ENCODE results near the gene WIPF2.

Gene WIPF2

GRCh38 chr17:40328386-40328766, 109.3 kb downstream of the WIPF2 start:
- Histone ChIP-seq H3K27me3 (no peaks in the 10 kb centered on the region), H3K4me2 (peak overlapping the region; percentile 100), H4K20me1 (peaks cover 72% of the 10 kb centered on the region), H3K4me1 (peaks cover 97% of the 10 kb centered on the region), H3K9ac (no peak overlapping the region), H3K9me3 (no peaks in the 10 kb centered on the region), H3K27ac (no peak overlapping the region), H3K36me3 (peaks cover 25% of the 10 kb centered on the region), H3K4me3 (no peak overlapping the region)
- no peak for TF ChIP-seq Cebpa-rat (IDR thresholded peaks at IDR 0.05)

DNA sequence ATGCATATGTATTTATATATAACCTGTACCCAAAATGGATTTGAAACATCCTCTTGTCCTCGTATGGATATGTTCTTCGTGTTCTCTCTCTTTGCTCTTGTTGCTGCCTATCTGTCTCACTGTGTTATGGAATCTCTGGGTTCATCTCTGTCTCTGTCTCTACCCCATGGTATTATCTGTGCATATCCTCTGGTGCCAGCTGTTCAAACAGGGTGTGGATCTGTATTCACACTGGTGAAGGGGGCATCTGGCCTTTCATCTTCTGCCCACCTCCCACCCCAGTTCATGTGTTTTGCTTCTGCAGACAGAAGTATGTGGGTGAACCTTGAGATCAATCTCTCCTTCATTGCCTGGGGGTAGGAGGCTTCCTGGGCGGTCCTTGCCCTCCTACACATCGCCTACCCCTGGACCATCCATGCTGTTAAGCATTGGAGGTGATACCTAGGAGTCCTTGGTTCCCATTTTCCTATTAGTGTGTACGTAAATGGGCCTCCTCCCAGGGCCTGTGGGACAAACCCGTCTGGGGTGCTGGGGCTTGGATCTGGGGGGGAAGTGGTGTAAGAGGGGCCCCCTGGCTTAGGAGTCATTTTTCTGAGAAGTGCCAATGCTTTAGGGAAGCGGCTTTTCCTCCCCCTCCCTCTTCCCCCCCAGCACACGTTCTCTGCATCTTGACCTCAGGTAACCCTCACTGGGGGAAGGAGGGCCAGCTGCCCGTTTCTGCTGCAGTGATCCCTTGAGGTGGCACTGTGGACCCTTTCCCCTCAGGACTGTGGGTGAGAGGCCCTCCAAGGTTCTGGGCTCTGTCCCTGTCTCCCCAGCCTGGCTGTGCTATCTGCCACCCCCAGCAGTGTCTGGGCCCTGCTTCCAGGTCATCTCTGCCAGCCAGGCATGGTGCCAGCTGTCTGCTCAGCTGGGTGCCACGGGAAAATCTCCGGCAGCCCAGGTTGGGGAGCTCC, 111.0 kb downstream of the WIPF2 start:
- Histone ChIP-seq H3K4me1 (peaks cover 97% of the 10 kb centered on the region), H3K4me3 (peak overlapping the region; percentile 22; the same call in 1 of the 2 replicates), H4K20me1 (peaks cover 62% of the 10 kb centered on the region), H3K4me2 (peak overlapping the region; percentile 87), H3K9me3 (no peaks in the 10 kb centered on the region), H3K36me3 (peaks cover 32% of the 10 kb centered on the region), H3K27ac (peak overlapping the region; percentile 70), H3K27me3 (no peaks in the 10 kb centered on the region), H3K9ac (peak overlapping the region; percentile 52)
- no peak for TF ChIP-seq Cebpa-rat (IDR thresholded peaks at IDR 0.05)

DNA sequence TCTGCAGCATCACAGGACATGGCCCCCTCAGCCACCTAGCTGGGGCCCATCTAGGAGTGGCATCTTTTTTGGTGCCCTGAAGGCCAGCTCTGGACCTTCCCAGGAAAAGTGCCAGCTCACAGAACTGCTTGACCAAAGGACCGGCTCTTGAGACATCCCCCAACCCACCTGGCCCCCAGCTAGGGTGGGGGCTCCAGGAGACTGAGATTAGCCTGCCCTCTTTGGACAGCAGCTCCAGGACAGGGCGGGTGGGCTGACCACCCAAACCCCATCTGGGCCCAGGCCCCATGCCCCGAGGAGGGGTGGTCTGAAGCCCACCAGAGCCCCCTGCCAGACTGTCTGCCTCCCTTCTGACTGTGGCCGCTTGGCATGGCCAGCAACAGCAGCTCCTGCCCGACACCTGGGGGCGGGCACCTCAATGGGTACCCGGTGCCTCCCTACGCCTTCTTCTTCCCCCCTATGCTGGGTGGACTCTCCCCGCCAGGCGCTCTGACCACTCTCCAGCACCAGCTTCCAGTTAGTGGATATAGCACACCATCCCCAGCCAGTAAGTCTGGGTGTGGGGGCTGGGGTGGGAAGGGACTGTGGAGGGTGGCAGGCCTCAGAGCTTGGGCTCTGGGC, 111.9 kb downstream of the WIPF2 start:
- H3K9me3 ChIP-seq, result no peaks in the 10 kb centered on the region
- H3K4me1 ChIP-seq, result peaks cover 90% of the 10 kb centered on the region
- H3K36me3 ChIP-seq, result peaks cover 32% of the 10 kb centered on the region
- peak overlapping the region; percentile 87 for H3K4me2 ChIP-seq
- peak overlapping the region; percentile 52 for H3K9ac ChIP-seq
- 0 out of 2 replicates have a peak overlapping the region, but pooled peaks have one; percentile 22 for H3K4me3 ChIP-seq
- peaks cover 54% of the 10 kb centered on the region for H4K20me1 ChIP-seq
- H3K27ac ChIP-seq, result peak overlapping the region; percentile 70
- no peak for TF ChIP-seq Cebpa-rat (IDR thresholded peaks at IDR 0.05)
- H3K27me3 ChIP-seq, result no peaks in the 10 kb centered on the region

- Histone ChIP-seq H3K27me3 (no peaks in the 10 kb centered on the region), H3K4me3 (no peak overlapping the region), H3K9ac (peak overlapping the region; percentile 25), H4K20me1 (peaks cover 43% of the 10 kb centered on the region), H3K9me3 (no peaks in the 10 kb centered on the region), H3K27ac (peak overlapping the region; percentile 70), H3K4me1 (peaks cover 83% of the 10 kb centered on the region), H3K4me2 (peak overlapping the region; percentile 87), H3K36me3 (peaks cover 32% of the 10 kb centered on the region)
- no peak for TF ChIP-seq Cebpa-rat (IDR thresholded peaks at IDR 0.05)
These were observed 112.9 kb downstream of the WIPF2 start for GRCh38 chr17:40331743-40332641.

Data from BLaER1 (cell line).